Middle frontal gyrus (tissue), 1 donor: ENCODE measurements around the gene NPBWR2.

Source experiments
- DNase-seq: peaks from one replicate; pipeline ENCODE4 v3.0.0-alpha.2; 2015; ENCODE audit warnings: low spot score; ENCODE audit errors: extremely low spot score

Gene NPBWR2, protein sequence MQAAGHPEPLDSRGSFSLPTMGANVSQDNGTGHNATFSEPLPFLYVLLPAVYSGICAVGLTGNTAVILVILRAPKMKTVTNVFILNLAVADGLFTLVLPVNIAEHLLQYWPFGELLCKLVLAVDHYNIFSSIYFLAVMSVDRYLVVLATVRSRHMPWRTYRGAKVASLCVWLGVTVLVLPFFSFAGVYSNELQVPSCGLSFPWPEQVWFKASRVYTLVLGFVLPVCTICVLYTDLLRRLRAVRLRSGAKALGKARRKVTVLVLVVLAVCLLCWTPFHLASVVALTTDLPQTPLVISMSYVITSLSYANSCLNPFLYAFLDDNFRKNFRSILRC

DNA sequence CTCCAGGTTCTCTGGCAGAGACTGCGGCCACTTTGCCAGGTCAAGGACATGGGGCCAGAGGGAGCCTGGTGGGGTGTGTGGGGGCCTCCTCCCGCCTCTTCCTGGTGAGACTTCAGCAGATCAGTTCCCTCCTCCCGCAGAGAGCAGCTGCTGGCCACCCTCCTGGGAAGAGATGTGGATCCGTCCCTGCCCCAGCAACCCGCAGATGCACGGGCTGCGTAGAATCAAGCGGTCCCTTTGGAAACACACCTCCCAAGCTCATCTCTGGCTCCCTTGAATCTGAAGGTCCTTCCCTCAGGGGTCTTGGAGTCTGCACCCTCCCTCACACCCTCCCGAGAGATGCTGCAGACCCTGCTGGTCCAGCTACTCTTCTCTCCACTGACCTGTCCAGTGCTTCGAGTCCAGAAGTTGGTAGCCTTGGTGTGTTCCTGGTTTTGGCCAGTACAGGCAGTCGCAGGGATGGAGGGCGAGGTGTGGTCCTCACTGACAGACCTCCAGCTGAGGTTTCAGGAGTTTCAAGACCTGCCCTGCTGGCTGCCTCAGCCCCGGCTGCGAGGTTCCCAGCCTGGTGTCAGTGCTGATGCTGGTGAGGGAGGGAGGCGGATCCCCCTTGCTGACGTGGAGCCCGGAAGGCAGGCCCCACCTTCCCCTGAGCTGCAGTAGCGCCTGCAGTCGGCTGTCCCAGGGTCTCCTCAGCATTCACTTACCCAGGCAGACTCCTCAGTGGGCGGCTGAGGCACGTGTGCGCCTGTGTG, at the start of gene NPBWR2:
TSS of gene NPBWR2 (minus strand) at position 585 of the 755 bp plus-strand sequence. CDS start 734 bp downstream, outside the sequence.
- DNase-seq = no peak

DNA sequence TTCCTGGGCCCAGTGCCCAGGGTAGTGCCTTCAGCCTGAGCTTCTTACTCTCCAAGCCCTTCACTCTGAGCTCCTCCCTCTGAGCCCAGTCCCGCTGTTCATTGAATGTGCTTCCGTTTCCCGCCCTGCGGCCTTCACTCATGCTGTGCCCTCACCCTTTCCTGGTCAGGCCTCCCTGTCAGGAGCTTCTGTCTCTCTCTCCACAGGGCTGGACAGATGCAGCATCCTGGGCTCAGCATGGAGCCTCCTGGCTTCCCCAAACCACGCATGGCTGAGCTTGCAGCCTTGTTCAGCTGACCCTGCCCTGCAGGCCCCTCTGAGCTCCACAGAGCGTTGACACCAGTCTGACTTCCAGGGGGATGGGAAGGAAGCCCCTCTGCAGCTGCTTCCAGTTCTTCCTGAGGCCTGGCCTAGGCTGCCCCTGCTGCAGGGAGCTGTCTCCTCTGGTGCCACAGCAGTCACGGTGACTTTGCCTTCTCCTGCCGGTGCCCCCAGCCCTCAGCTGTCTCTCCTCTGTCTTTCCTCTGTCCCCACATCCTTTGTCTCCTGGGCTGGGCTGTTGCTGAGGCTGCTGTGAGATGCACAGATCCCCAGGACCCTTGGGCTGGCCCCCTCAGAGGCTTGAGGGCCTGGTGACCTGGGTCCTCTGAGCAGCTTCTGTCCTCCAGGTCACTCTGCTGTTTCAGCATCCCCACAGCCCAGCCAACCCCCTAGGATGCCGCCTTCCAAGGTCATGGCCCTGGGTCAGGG, 48.9 kb upstream of the NPBWR2 start:
- DNase-seq = no peak

DNA sequence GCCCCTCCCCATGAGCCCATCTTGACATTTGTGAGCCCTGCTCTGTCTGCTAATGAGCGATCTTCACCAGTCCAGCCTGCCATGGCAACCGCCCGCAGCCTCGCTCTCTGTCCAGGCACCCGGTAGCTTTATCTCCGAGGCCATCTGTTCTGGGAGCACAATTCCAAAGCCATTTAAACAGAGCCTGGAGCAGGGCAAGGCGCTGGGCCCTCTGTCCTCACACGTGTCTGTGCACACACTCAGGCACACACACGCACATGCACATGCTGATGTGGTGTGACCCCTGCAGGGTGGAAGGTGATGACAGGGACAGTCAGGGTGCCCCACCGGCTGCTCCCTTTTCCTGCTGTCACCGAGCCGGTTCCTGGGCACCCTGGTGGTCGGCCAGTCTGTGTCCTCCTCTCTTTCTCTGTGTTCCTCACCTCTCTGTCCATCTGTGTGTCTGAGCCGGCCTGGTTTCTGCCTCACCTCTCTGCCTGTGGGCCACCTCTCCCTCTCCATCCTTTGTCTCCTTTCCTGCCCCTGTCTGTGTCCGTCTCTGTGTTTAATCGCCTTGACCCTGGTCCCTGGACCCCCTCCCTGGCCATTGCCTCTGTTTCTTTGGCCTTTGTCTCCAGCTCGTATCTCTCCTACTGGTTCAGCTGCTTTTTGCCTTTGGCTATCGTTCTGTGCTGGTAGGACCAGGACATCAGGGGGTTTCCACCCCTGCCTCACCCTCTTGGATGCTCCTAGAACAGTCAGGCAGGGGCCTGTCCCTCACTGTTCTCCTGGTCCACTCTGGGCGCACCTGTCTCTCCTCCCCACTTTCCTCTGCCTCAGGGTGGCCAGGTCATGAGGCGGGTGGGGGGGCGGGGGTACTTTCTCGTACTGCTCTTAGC, 48.1 kb upstream of the NPBWR2 start:
- no peak for DNase-seq

DNA sequence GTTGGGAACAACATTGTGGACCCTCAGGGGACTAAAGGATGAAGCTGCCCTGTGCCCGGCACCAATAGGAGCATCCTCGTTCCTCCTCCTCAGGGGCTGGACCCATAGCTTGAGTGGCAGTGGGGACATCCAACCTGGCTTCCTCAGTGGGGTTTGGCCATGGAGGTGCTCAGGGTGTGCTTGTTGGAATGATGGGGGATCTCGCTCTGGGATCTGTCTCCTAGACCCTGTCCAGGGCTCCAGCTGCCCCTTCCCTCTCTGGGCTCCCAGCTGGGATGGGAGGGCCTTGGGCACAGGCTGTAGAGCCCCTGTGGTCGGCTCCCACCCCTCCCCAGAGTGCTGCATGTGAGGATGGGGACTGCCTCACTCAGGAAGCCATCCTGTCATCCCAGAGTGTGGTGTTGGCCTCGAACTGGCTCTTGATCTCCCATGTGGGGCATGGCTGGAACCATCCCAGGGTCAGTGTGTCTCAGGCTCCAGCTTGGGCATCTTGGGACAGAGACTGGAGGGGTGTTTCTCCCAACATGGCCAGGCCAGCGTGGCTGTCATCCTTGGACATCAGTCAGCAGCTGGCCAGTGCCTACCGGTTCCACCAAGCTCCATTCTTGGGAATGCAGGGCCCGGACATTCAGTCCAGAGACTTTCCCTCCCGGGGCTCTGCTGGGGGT, 47.4 kb upstream of the NPBWR2 start:
- no peak for DNase-seq

DNA sequence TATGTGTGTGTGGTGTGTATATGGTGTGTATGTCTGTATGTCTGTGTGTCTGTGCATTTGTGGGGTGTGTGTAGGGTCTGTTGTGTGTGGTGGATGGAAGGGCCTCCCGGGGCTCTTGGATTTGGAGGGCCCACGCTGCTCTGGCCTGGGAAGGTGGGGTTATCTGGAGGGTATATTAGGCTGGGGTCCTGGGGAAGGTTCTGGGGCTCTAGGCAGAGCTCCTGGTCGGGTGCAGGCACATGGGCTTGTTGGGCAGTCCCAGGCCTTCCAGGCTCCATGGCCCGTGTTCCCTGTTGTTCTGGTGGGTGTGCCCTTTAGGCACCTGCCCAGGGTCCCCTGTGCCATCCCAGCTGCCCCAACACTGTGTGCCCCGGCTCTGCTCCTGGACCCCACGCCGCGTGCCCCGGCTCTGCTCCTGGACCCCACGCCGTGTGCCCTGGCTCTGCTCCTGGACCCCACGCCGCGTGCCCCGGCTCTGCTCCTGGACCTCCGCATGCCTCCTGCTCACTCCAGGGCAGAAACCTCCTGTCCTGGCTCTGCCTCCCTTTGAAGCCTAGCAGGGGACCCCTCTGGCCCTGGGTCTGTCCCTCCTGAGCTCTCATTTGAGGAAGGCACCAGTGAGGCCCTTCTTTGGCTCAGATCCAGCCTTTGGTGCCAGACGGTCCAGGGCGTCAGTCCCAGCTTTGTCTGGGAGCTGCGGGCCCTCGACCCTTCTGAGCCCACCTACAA, 46.7 kb upstream of the NPBWR2 start:
- DNase-seq = no peak

DNA sequence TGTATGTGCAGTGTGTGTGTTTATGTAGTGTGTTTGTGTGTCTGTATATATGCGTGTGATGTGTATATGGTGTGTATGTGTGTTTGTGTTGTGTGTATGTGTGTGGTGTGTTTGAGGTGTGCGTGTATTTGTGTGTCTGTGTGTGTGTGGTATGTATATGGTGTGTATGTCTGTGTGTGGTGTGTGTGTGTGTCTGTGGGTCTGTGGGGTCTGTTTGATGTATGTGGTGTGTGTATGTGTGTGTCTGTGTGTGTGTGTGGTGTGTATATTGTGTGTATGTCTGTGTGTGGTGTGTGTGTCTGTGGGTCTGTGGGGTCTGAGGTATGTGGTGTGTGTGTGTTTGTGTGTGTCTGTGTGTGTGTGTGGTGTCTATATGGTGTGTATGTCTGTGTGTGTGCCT, 46.0 kb upstream of the NPBWR2 start:
- no peak for DNase-seq

DNA sequence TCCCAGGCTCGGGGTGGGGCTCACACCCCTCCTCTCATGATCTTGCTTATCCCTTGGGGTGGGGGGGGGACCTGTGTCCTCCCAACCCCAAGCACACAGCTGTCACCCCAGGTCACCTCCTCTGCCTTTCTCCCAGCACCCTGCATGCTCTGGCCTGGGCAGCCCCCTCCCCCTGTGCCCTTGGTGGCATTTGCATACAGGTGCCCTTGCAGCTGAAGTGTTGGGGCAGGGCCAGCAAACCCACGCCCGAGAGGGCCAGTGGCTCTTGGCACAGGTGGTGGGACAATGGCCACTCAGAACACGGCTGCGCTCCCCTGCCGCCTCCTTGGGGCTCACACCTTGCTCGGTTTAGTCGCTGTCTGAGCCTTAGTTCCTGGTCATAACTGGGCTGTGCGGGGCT, 45.5 kb upstream of the NPBWR2 start:
- DNase-seq = no peak

DNA sequence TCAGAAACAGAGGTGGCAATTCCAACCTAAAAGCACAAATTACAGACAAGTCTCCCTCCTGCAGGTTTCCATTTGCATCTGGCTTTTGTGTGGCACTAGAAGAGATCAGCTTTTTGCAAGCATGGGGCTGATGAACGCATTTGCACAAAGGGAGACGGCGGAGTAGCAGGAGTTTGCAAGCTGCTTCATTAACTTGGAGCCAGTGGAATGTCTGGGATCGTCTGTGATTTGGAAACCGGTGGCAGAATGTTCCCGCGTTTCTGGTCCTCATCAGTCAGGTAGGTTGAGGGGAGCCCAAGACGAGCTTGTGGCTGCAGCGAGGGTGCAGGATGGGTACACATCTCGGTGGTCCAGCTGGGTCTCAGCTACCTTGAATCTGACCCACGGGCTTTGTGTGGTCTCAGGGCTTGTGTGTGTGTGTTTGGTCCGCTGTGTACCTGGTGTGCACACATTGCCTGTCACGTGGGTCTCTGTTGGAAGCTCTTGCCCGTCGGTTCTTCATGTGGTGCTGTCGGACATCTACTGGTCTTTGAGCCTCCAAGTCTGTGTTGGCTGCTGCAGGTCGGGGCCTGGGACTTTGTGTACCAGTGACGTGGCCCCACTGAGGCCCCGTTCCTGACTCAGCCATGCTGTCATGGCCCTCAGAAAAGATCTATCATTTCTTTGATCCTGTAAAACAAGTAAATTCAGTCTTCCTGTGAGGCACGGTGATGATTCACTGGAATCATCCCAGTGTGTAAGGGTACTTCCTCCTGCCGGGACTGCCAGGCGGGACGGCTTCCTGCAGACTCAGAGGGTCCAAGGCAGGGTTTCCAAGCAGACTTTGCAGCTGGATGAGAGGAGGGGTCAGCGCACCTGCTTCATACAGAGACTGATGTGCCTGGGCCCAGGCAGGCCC, 44.5 kb upstream of the NPBWR2 start:
- DNase-seq = no peak

DNA sequence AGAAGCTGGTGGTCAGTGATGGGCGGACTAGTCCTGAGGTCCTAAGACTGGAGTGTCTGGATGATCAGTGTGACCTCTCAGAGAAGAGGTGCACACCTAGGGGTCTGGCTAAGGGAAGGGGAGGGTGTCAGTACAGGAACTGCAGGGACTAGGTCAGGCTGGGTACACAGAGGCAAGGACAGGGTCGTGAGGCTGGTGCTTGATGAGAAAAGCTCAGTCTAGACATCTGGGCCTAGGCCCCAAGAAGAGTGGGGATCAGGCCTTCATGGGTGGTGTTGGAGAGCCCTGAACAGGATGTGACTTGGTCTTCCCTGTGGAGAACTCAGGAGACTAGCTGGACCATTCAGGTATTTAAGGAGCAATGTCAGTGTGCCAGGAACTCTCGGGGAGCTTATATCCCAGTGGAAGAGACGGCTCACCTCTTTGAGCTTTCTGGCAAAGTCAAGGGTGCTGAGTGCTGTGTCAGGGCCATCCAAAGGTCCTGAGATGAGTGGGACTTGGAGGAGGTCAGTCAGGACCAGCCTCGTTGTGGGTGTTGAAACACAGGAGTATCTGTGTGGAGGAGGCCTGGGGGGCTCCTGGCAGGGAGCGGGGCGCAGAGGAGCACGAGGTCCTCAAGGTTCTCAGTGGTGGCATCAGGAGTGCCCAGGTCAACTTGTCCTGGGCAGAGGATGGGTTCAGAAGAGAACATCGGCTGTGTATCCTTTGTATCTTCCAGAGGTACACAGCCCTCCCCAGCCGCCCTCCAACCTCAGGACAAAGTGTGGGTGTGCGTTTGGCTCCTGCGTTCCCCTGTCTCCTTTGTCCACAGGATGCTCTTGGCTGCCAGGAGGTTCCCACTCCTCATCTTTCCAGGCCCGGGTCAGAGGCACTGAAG, 43.6 kb upstream of the NPBWR2 start:
- DNase-seq = no peak

DNA sequence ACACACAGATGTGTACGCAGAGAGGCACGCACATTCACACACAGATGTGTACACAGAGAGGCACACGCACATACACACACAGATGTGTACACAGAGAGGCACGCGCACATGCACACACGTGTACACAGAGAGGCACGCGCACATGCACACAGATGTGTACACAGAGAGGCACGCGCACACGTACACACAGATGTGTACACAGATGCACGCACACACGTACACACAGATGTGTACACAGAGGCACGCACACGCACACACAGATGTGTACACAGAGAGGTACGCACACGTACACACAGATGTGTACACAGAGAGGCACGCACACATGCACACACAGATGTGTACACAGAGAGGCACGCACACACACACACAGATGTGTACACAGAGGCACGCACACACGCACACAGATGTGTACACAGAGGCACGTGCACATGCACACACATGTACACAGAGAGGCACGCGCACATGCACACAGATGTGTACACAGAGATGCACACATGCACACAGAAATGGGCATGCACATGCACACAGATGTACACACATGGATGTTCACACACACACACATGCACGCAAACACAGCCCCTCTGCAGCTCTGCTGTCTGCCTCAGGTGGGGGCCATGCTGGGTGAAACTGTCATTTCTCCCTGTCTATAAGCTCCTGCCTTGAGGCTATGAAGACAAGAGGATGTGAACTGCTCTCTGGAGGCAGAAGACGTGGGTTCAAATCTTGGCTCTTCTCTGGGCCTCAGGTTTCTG, 42.6 kb upstream of the NPBWR2 start:
- no peak for DNase-seq

DNA sequence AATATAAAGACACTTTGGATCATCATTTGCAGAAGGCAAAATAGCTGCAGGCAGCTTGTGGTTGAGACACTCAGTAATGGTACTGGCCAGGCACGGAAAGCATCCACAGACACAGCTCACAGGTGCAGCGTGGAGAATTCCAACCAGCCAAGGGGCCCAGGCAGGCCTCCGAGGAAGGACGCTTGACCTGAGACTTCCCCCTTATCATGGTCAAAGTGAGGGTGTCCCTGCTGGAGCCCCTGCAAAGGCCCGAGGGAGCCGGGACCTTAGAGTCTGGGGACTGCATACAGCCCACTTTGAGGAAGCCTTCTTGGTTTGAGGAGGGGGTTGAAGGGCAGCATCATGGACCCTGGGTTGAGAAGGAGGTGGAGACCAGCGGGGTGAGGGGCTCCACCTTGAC, 41.8 kb upstream of the NPBWR2 start:
- DNase-seq = no peak

DNA sequence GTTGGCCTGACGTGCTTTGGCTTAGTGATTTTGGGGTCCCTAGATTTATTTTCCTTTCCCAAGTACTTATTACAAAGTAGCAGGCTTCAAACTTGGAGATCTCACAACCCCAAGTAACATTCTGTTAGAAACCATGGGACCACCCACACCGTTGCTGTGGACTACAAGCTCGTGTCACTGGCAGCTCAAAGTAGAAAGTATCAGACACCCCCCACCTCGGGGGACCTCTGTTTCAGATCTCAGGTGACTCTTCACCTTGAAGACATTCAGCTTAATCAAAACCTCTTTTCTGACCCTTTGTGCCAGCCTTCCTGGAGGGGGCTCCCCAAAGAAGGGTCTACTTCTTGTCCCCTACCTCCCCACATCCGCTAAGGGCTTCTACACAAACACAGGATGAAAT, 41.2 kb upstream of the NPBWR2 start:
- DNase-seq = no peak

DNA sequence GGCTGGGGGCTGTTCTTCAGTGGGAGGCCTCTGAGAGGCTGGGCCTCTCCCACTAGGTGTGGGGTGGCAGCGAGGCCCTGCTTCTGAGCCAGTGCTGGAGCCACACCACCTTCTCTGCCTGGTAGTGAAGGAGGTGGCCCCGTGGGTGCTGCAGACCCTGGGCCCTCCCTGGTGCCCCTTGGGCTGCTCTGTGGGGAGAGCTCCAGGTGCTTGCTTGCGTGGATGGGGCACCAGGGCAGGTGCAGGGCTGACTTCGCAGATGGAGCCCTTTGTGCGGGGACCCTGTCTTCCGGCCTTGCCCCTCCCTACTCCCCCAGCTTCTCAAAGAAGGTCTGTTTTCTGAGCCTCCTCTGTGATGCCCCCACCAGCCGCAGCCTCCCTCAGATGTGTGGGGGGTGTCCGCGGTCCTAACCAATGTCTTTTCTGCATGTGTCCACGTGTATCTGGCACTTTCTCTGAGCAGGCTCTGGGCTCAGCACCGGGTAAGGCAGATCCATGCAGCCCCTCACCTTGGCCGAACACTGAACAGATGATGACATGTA, 39.6 kb upstream of the NPBWR2 start:
- DNase-seq = no peak

DNA sequence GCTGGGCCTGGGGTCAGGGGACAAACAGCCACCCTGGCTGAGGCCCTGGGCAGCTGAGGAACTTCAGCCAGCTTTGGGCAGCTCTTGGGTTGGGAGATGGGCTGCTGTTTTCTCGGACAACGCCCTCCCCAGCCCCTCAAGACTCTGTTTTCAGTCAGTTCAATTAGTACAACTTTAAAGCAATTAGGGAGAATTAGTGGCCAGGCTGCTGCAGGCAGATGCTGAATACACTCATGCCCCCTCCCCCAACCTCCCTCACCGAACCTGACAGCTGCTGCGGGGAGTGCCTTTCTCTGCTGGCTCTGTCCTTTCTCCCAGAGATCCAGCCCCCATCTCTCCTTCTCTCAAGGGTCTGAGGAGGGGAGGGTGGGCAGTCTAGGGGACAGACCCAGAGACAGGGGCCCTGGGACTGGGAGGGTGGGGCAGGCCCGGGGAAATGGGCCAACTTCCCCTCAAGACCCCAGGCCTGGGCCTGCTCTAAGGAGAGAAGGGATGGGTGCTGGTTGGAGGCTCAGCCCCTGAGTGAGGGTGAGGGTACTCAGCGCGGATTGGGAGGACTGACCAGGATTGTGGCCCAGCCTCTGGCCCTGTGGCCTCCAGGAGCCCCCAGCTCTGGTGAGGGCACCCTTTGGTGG, 39.1 kb upstream of the NPBWR2 start:
- DNase-seq = no peak

DNA sequence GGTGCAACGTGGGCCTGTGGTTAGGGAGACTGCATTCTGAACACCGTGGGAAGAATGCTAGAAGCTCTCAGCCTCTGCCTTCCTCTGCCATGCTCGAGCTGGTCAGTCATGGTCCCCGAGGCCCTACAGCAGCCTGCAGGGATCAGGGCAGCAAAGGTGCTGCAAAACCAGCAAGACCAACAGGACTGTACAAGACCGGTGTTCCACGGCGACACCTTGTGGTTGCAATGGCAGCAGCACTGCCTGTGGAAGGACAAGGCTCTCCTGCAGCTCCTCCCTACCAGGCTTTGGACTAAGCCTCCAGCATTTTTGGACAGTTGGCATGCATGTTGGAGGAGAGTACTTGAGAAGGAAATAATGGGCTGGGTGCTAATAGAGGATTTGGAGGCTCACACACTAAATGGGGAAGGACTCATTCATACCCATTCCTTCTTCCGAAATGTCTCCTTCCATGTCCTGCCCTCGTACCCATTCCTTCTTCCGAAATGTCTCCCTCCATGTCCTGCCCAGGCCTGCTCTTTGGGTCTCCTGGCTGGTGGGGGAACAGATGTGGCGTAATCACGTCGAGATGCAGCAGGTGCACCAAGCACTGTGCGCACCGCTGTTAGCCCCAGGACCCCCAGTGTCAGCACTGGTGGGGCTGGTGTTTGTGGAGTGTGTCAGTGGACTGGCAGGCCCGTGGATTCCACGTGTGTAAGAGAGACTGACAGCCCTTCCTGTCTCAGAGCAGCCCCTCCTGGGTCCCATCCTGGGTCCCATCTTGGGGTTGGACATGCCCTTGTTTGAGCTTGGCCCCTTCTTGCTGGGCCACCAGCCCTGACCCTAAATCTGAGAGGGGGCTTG, 38.3 kb upstream of the NPBWR2 start:
- DNase-seq = no peak
